KOPT-K1 (cell line): ENCODE results near the gene CDH2.

ENCODE experiments used
- H3K27ac ChIP-seq: fragments of 200-600 bp; sonication (generic); 2 replicates; pipeline ENCODE4 v1.5.1; 2016; ENCODE audit warnings: antibody characterized with exemption, mild to moderate bottlenecking, low read depth, low read length; ENCODE audit not compliant: poor library complexity, severe bottlenecking
- H3K36me3 ChIP-seq: fragments of 200-600 bp; sonication (generic); 2 replicates; pipeline ENCODE4 v1.5.1; 2017; ENCODE audit warnings: antibody characterized with exemption, mild to moderate bottlenecking, low read length, moderate library complexity; ENCODE audit not compliant: insufficient read depth
- H3K9me3 ChIP-seq: fragments of 200-600 bp; sonication (generic); 2 replicates; pipeline ENCODE4 v1.5.1; 2017; ENCODE audit warnings: antibody characterized with exemption, low read length, mild to moderate bottlenecking; ENCODE audit not compliant: insufficient read depth, poor library complexity, severe bottlenecking

CDH2 gene

DNA sequence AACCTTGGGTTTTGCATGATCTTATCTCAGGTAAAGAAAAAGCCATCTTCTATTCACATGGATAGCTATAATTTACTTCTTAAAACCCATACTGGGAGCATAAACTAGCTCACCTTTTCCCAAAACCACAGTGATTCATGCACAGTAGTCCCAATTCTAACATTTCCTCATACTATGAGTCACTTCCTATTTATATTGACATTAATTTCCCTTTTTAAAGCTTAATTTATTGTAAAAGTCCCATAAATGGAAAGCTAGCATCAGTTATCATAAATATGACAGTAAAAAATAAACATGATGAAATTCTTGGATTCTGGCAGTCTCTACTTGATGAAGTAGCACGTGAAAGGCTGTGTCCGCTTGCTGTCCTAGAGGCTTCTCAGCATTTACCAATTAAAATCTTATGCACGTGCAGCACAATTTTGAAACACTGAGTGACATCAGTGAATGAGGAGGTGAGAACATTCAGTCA is 180.1 kb downstream of the CDH2 start:
- Histone ChIP-seq H3K9me3 (no peaks in the 10 kb centered on the region), H3K36me3 (no peaks in the 10 kb centered on the region), H3K27ac (no peak overlapping the region)

DNA sequence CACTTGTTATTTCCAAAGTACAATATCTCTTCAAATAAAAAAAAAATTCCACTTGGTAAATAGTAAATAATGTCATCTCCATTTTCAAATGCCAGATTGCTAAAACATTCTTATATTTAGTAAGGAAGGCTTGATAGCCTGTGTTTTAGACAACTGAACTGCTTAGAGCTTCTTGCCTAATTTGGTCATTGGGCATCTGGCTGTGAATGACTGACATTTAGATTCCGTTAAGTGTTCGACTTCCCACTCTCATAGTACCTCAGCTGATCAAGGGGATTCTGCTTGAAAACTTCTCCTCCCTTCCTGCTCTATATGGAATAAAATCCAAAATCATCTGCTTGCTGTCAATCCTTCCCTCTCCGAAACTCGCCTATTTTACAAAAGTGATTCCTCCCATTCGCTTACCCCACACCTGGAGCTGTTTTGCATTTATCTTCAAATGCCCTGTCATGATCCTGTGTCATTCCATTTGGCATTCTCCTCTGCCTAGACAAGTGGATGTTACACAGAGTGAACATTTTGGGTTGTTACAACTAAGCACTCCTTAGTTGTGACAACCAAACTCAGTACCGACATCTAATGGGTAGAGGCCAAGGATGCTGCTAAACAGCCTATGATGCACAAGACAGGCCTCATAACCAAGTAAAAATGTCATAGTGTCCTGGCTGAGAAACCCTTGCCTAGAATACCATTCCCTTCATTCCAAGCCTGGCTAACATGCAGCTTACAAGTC is 181.0 kb downstream of the CDH2 start:
- Histone ChIP-seq H3K27ac (no peak overlapping the region), H3K9me3 (no peaks in the 10 kb centered on the region), H3K36me3 (no peaks in the 10 kb centered on the region)

DNA sequence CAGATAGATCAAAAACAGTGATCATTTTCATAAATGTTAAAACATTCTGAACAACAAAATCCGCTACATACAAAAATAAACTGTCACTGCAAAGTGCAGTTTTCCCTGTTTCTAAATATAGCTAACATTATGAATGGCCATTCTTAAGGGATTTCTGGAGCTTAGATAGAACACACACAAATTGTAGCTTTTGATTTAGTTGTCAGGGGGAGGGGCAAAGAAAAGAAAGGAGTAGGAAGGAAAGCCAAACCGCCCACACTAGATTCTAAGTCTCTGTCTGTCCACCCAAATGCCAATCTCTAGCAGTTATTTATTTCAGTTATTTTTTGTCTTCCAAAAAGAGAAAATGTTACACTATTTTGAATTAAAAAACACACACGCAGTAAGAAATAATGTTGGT is 182.4 kb downstream of the CDH2 start:
- Histone ChIP-seq H3K27ac (no peak overlapping the region), H3K9me3 (no peaks in the 10 kb centered on the region), H3K36me3 (no peaks in the 10 kb centered on the region)

DNA sequence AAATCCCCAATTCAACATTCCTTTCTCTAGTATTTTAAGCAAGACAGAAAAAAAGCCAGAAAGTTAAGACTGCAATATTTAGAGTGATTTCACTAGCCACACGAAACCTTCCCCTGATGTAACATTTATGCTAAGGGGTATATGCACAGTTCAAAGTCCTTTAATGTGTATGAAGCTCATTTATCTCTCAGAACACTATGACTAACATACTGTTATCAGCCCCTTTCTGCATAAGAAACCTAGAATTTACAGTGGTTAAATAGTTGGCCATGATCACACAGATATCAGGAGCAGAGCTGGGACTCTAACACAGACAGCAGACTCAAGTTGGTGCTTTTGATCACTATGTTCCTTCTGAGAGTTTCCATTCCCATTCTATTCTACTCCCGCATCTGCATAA is 185.5 kb downstream of the CDH2 start:
- Histone ChIP-seq H3K9me3 (no peaks in the 10 kb centered on the region), H3K36me3 (no peaks in the 10 kb centered on the region), H3K27ac (no peak overlapping the region)

DNA sequence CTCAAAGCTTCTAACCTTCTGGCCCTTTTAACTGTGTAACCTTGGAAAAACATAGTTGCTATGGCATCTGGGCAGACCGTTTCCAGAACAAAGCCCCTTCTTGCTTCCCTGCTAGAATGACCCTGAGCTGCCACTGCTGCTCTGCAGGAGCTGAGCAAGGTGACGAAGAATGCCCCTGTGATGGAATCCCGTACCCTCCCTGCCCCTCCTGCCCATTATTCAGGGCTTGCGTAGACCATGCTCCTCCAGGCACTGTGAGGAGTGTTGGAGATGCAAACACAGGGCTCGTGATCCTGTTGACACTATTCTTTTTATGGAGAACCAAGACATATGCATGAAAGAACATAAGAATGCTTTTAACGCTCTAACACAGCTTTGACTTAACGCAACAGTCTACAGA is 191.1 kb downstream of the CDH2 start:
- no peak overlapping the region for H3K27ac ChIP-seq
- no peaks in the 10 kb centered on the region for H3K36me3 ChIP-seq
- H3K9me3 ChIP-seq: no peaks in the 10 kb centered on the region

DNA sequence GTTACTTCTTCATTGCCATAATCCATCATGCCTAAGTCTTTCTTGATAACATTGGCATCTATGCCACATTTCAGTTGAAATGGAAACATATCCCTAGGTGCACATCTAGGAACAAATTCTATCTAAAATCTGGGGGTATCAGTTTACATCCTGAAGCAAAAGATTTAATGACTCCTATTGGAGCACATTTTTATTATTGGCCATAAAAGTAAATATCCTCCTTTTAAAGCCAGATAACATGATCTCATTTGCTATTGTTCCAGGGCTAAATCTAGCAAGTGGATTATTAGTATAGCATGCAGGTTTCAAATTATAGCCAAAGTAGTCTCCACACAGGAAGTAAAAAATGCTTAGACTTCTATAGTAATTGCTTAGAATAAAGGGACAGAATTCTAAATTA is 193.2 kb downstream of the CDH2 start:
- Histone ChIP-seq H3K27ac (no peak overlapping the region), H3K9me3 (no peaks in the 10 kb centered on the region), H3K36me3 (no peaks in the 10 kb centered on the region)

DNA sequence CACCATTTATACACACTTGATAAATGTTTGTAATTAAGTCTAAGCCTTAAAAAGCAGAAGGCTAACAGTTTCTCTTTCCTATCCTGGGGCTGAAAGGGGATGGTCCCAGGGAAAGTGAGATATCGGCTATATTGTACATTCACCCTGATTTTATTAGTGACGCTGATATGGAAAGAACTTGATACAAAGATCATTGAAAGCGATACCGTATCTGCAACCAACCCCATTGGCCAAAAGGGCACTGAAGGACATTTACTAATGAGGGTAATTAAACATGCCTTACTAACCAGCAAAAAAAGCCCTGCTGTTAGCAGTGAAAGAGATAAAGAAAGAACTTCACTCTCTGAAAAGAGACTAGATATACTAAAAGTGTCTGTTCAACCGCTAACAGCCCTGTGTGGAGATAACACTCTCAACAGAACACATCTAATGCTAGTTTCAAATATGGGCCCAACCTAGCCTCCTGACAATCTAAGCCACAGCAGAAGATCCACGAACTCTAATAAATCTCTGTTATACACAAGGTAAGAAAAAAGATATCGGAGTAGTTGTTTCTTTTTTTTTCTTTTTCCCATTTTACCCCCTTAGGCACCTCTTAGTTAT is 200.0 kb downstream of the CDH2 start:
- no peak overlapping the region for H3K27ac ChIP-seq
- no peaks in the 10 kb centered on the region for H3K9me3 ChIP-seq
- no peaks in the 10 kb centered on the region for H3K36me3 ChIP-seq

DNA sequence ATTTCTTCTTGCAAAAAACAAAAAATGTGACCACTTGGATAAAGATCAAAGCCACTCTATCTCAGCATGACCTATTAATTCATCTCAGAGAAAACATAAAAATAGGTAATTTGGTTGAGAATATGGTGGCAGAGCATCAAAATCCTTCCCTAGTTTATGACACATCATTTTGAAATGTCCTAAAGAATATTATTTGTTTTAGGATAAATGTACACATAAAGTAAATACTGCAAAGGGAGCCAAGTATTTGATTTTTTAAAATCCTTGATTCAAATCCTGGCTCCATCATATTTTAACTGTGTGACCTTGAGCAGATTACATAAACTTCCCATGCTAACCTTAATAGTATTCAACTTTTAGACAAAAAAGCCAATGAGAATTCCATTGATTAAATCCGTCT is 206.6 kb downstream of the CDH2 start:
- H3K9me3 ChIP-seq: no peaks in the 10 kb centered on the region
- H3K36me3 ChIP-seq: no peaks in the 10 kb centered on the region
- no peak overlapping the region for H3K27ac ChIP-seq

DNA sequence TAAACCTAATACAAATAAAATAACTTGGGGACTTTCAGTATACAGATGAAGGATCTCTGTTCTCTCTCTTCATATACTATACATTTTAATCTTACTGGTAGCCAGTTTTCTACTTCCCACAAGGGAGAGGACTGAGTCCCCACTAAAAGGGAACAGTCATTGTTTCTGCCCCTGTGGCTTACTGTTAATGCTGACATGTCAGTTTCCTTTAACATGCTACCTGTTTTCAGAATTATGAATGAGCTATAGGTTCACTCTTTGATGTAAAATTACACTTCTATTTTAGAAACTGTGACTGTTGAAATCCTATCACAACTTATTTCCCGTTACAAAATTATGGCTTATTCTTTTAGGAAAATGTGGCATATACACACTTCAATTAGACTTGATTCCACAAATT is 207.7 kb downstream of the CDH2 start:
- Histone ChIP-seq H3K36me3 (no peaks in the 10 kb centered on the region), H3K9me3 (no peaks in the 10 kb centered on the region), H3K27ac (no peak overlapping the region)

DNA sequence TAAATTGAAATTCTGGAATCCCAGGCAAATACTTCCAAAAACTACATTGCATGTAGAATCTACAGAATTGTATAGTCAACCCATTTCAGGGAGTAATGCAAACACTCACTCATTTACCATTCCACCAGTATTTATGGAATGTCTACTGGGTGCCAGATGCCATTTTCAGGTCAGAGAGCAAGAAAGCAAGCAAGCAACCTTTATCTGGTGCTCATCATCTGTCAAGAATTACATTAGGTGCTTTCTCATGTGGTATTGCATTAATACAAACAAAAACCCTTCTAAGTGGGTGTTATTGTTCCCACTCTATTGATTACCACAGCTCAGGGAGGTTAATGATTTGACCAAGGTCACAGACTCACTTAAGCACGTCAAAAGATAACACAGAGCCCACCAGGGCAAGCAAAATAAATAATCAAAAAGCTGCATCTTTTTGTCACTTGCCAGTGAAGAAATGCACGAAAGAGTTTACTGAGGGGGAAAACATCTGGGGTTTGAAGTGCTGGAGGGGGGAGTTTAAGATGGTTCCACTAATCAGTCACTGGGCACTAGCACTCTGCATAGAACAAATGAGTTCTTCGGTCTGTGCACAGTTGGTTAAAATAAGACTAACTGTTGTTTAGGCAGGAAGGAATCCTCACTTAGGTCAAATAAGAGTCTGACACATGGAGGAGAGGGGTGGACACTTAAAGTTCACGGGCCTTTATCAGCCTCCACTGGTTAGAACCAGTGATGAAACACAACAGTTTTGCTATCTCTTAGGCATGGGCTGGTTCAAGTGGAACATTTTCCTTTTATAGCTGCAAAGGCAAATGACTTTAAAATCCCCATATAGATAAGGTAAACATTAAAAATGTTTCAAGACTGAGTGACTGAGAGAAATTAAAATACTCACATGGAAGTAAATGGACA is 208.8 kb downstream of the CDH2 start:
- Histone ChIP-seq H3K36me3 (no peaks in the 10 kb centered on the region), H3K27ac (no peak overlapping the region)

DNA sequence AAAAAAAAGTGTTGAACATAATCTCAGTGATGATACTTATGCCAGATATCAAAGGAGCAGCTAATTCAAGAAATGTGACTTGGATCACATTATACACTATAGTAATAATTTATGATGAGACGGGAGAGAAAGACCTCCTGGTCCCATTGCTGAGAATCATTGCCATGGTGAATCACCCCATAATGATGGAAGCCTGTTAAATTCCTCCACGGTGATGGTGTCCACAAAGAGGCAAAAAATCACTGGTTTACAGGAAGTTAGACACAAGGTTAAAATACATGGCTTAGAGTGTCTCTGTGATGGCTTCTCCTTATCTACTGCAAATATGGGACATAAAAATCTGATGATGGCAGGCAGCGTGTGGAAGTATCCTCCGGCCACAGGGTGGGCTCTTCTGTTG is 210.0 kb downstream of the CDH2 start:
- no peaks in the 10 kb centered on the region for H3K9me3 ChIP-seq
- no peaks in the 10 kb centered on the region for H3K36me3 ChIP-seq
- no peak overlapping the region for H3K27ac ChIP-seq

More for the DNA sequence above, 208.8 kb downstream of the CDH2 start:
- H3K9me3 ChIP-seq: no peaks in the 10 kb centered on the region

DNA sequence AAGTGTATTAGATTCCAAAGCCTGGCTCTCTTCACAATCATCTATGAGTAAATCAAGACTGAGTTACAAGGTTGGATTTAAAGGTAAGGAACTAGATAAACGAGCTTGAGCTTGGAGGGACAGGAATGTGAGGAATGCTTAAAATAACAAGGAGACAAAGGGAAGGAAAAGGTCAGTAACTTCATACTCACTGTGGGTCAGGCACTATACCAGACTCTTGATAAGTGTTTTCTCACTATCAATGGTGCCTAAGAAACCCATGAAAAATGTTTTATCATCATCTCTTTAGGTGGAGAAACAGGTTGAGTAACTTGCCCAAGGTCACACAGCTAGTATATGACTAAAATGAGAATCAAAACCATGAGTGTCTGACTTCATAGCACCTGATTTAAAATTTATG is 212.1 kb downstream of the CDH2 start:
- Histone ChIP-seq H3K27ac (no peak overlapping the region), H3K36me3 (no peaks in the 10 kb centered on the region)

DNA sequence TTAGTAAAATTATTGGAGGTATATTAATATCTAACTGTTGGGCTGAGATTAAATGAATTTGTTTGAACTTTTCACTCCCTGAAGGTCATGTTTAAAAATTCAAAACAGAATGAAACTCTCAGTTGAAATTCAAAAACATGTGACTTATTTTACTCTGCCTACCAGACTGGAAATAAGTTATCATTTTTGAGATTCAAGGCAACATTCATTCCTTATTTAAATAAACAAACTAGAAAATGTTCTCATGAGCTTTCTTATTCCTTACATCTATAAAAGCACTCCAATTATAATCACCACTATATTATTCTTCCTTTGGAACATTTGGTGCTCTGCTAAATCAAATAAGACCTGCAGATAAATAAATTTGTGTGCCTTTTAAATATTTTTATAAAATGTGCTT is 217.8 kb downstream of the CDH2 start:
- Histone ChIP-seq H3K27ac (no peak overlapping the region), H3K36me3 (no peaks in the 10 kb centered on the region), H3K9me3 (no peaks in the 10 kb centered on the region)

More for the DNA sequence above, 212.1 kb downstream of the CDH2 start:
- H3K9me3 ChIP-seq: no peaks in the 10 kb centered on the region

DNA sequence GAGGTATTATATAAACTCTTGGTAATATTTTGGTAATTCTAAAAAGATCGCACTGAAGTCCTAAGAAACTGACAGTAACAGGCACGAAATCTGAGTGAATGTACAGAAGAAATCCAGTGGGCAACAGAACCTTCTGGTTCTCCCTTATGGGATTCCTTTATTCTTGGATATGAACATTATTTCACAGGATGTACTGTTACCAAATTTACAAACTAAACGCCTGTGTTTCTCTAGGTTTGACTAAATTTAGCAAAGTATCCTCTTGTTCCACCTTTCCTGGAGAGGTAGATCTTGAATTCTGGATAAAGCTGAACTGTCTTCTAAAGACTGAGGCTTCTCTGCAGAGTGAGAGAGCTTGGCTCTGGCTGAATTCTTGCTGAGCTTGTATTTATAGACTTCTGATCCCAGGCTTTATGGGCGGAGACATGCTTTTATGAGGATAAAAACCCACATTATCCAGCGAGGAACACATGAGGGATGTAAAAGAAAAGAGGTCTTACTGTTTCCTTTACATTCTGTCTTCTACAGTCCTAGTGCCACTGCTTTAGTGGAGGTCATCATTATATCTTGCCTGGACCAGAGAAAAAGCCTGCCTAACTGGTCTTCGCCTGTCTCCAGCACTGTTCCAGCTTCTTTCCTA is 220.8 kb downstream of the CDH2 start:
- H3K27ac ChIP-seq: no peak overlapping the region
- H3K9me3 ChIP-seq: no peaks in the 10 kb centered on the region
- H3K36me3 ChIP-seq: no peaks in the 10 kb centered on the region

DNA sequence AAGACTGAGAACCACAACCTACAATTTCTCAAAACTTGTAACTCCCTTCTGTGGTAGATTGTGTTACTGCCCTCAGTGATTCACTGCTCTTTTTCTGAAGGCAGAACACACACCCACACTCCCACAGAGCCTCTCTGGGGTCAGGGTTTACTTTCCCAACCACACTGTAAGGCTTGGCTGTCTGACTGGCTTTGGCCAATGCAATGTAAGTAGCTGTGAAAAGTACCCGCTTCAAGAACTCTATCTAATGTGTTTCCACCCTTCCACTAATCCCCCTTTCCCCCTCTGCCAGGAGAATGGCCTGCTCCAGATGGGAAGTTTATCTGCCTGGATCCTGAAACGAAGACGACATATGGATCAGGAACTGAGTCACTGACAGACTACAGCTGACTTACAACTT is 222.7 kb downstream of the CDH2 start:
- Histone ChIP-seq H3K36me3 (no peaks in the 10 kb centered on the region), H3K9me3 (no peaks in the 10 kb centered on the region), H3K27ac (no peak overlapping the region)
